ENCODE results near the gene CAB39.

GRCh38 chr2:230672836-230673235, 39.8 kb upstream of the CAB39 start:
- TF ChIP-seq EZH2 (IDR thresholded peaks at IDR 0.05; ENCODE audit: low read length, unreplicated experiment) (no peak), CTCF (conservative IDR thresholded peaks at IDR 0.05; ENCODE audit: low read depth, low read length) (no peak)

Measured in PC-3 (cell line).